Inflammatory macrophage (primary cell): Measurements from ENCODE around the gene GRK7.
"Not testable (repeated sequence)": the region's sequence is repeated elsewhere in the genome, so short reads cannot be mapped to it uniquely, and the experiment has no call there.

Source experiments
- DNase-seq, 2 donors: peaks; one replicate each; pipeline ENCODE4 v3.0.0-alpha.2; 2020 to 2022

The GRK7 gene

DNA sequence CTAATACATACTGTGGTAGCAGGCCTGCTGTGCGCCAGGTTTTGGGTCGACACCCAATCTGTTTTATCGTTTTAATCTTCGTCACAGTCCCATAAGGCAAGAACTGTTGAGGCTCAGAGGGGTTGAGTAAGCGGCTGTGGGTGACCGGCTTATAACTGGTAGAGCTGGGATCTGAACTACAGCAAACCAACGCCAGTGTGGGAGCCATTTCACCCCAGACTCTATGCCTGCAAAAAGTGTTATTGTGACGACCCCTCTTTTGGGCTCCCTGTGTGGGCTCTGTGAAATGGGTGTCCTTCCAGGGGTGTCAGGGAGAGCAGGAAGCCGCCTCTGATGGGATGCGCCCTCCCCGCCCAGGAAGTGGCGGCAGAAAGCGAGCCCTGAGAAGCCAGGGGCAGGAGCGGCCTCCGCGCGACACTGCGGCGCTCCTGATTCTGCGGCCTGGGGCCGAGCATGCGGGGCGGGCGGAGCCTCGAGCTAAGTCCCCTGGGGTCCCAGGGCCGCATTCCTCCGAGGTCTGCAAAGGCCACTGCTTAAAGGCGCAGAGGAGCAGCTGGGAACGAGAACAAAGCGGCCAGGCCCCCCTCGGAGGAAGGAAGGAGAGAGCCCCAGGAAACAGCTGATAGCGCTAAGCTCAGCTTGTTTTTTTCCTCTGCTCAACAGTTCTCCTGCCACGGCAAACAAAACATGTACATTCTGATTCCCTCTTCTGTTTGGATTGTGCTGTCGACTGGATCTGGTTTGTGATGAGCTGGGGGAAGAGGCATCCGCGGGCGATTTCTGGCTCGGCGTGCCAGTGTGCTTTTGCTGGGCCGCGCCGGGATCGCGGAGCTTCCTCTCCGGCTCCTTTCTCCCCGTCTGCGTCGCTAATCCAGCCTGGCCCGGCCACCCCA, 33.9 kb downstream of the GRK7 start:
- DNase-seq, result peak; percentile 35 to 53

GRCh38 chr3:141797819-141798447, 34.7 kb downstream of the GRK7 start:
- no peak for DNase-seq

GRCh38 chr3:141798448-141798845, 35.2 kb downstream of the GRK7 start:
- DNase-seq, result no peak

DNA sequence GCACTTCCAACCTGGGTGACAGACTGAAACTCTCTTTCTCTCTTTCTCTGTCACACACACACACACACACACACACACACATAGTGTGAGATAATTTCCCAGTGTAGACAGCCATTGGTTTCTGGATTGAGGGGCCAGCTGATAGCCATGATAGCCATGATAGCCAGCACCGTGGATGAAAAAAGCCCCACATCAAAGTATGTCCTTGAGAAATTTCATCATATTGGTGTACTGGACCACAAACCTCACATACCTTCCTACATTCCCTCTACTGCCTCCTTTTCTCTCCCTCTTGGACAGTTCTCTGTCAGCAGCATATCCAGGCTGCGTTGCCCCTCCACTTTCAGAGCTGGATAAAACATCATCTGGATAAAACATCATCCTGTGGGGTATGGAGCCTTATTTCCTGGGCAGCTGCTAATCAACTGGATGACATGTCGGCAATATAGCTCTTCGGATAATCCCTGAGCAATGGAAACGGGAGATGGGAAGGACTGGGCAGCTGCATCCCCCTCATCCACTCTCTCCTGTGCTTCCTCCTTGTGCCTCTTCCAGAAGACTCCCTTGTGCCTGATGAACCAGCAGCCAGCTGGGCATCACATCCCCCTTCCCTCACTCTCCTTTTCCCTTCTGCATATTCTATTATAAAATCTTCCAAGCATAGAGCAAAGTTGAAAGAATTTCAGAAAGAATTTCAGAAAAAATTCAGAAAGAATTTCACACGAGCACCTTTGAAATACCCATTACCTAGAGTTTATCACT, 39.3 kb downstream of the GRK7 start:
- no peak for DNase-seq

DNA sequence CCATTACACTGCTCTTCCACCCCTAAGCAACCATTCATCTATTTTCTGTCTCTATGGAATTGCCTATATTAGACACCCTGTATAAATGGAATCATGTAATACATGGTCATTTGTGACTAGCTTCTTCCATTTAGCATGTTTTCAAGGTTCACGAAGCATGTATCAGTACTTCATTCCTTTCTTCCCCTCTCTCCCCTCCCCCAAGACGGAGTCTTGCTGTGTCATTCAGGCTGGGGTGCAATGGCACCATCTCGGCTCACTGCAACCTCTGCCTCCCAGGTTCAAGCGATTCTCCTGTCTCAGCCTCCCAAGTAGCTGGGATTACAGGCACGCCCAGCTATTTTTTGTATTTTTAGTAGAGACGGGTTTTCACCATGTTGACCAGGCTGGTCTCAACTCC, 40.3 kb downstream of the GRK7 start:
- DNase-seq, result not testable (repeated sequence)

GRCh38 chr3:141804447-141804777, 41.2 kb downstream of the GRK7 start:
- no peak for DNase-seq

GRCh38 chr3:141804778-141805639, 41.8 kb downstream of the GRK7 start:
- DNase-seq, result no peak

DNA sequence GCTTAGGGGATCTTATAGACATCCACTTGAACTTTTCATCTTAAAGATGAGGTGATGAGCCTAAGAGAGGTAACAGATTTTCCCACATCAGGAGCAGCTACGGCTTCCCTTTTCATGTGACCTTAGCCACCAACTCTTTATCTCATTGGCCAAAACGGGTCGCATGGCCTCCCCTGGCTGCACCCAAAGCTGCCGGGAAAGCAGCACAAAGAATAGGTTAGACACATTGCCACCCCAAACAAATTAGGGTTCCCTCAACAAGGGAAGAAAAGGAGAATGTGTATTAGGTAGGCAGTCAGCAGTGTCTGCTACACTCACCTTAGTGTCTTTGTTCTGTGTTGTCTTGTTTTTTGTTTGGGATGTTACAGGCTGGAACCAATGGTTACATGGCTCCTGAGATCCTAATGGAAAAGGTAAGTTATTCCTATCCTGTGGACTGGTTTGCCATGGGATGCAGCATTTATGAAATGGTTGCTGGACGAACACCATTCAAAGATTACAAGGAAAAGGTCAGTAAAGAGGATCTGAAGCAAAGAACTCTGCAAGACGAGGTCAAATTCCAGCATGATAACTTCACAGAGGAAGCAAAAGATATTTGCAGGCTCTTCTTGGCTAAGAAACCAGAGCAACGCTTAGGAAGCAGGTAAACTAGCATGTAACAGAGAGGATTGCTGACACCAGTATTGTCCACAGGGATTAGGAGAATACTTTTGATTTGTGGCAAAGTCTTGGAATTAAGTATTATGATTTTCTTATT, 44.2 kb downstream of the GRK7 start:
- DNase-seq, result no peak

GRCh38 chr3:141808586-141808985, 45.4 kb downstream of the GRK7 start:
- peak in 1 of 2 donors; percentile 32 for DNase-seq

DNA sequence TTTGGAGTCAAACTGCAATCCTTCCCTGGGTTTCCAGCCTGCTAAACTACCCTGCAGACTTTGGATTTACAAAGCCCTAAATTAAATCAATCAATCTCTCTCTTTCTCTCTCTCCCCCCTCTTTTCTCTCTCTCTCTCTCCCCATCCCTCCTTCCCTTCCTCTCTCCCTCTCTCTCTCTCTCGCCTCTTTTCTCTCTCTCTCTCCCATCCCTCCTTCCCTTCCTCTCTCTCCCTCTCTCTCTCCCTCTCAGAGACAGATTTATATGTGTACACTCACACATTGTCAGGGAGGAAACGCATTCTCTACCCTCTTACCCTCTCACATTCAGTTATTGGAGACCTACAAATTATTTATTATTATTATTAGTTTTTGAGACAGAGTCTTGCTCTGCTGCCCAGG, 47.0 kb downstream of the GRK7 start:
- DNase-seq, result no peak

DNA sequence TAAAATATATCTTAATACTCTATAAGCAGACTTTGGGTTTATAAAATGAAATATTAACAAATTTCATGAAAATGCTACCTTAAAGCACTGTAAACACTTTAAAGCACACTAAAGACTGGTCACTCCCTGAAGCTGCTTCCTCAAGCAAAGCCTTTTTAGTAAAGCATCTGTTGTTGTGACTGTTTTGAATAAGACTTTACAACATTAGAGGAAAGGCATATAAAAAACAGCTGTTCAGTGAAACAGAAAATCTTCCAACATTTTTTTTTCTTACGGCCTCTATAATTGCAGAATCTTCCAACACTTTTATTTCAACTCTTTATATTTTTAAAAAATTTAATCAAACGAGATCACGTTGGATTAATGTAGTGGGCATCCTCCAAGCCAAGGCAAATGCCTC, 48.1 kb downstream of the GRK7 start:
- DNase-seq, result no peak

GRCh38 chr3:141812084-141812483, 48.9 kb downstream of the GRK7 start:
- DNase-seq, result no peak

GRCh38 chr3:141812586-141812985, 49.4 kb downstream of the GRK7 start:
- DNase-seq, result no peak
